ENCODE data around the gene DTNB.

The DTNB gene

GRCh38 chr2:25380586-25381375 is 292.6 kb downstream of the DTNB start:
- H3K4me3 ChIP-seq (replicated peaks in 1 of 2; ENCODE audit: low read depth in 2 of 2, low read length in 2 of 2) = no peak overlapping the region
- DNase-seq (ENCODE audit: low read depth in 2 of 2) = no peak
- TF ChIP-seq CTCF (IDR thresholded peaks at IDR 0.05; ENCODE audit: low read depth, low read length) = no peak

DNA sequence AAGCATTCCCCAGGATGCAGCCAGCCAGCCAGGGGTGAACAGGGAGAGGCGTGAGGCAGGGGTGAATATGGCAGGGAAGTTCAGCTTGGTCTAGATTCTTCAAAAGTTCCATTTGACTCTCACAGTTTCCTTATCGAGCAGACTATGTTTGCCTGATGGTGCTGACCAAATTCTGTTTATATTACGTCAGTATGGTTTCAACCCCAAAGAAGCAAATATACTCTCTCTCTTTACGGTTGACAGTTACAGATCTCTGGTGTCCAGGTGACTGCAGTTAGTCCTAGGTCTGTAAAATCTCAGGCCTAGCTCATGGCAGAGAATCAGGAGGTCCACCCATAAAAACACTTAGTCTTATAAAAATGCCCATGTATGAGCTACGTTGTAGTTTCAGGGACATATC is 293.4 kb downstream of the DTNB start:
- DNase-seq (ENCODE audit: low read depth in 2 of 2) = no peak
- no peak for TF ChIP-seq CTCF (IDR thresholded peaks at IDR 0.05; ENCODE audit: low read depth, low read length)
- no peak overlapping the region for H3K4me3 ChIP-seq (replicated peaks in 1 of 2; ENCODE audit: low read depth in 2 of 2, low read length in 2 of 2)

GRCh38 chr2:25379535-25379934 is 293.8 kb downstream of the DTNB start:
- no peak for TF ChIP-seq CTCF (IDR thresholded peaks at IDR 0.05; ENCODE audit: low read depth, low read length)
- no peak for DNase-seq (ENCODE audit: low read depth in 2 of 2)
- no peak overlapping the region for H3K4me3 ChIP-seq (replicated peaks in 1 of 2; ENCODE audit: low read depth in 2 of 2, low read length in 2 of 2)

DNA sequence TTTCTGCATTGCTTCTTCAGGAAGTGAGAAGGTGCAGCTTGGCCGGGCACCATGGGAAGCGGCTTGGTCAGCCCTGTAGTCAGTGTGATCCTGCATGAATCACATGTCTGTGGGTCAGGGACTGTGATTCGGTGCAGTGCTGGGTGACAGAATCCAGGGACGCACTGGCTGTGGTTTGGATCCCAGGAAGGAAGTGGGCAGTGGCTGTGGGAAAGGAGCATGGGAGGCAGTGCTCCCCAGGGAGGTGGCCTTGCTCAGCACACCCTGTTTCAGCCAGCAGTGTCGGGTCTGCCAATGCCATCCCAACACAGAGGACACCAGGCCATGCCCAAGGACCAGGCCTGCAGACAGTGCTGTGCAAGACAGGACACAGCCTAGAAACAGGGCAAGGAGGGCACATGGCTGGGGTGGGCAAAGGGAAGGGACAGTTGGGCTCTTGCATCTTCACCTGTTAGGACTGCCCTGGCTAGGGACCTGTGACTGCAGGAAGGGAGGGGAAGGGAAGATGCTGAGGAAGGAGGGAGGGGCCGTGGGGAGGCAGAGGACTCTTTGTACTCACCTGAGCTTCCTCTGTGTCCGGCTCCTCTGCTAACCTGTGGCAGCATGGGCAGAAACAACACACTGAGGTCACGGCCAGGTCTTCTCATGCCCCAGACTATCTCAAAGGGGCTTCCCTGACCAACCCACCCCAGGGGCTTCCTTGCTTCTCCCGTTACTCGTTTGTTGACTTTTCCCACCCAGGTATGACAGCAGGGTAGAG is 294.5 kb downstream of the DTNB start:
- TF ChIP-seq CTCF (IDR thresholded peaks at IDR 0.05; ENCODE audit: low read depth, low read length) = no peak
- DNase-seq (ENCODE audit: low read depth in 2 of 2) = peak in 1 of 2 donors; percentile 3
- no peak overlapping the region for H3K4me3 ChIP-seq (replicated peaks in 1 of 2; ENCODE audit: low read depth in 2 of 2, low read length in 2 of 2)

- no peak overlapping the region for H3K4me3 ChIP-seq (replicated peaks in 1 of 2; ENCODE audit: low read depth in 2 of 2, low read length in 2 of 2)
- TF ChIP-seq CTCF (IDR thresholded peaks at IDR 0.05; ENCODE audit: low read depth, low read length) = no peak
- DNase-seq (ENCODE audit: low read depth in 2 of 2) = no peak
These were observed 295.5 kb downstream of the DTNB start for GRCh38 chr2:25377822-25378421.

DNA sequence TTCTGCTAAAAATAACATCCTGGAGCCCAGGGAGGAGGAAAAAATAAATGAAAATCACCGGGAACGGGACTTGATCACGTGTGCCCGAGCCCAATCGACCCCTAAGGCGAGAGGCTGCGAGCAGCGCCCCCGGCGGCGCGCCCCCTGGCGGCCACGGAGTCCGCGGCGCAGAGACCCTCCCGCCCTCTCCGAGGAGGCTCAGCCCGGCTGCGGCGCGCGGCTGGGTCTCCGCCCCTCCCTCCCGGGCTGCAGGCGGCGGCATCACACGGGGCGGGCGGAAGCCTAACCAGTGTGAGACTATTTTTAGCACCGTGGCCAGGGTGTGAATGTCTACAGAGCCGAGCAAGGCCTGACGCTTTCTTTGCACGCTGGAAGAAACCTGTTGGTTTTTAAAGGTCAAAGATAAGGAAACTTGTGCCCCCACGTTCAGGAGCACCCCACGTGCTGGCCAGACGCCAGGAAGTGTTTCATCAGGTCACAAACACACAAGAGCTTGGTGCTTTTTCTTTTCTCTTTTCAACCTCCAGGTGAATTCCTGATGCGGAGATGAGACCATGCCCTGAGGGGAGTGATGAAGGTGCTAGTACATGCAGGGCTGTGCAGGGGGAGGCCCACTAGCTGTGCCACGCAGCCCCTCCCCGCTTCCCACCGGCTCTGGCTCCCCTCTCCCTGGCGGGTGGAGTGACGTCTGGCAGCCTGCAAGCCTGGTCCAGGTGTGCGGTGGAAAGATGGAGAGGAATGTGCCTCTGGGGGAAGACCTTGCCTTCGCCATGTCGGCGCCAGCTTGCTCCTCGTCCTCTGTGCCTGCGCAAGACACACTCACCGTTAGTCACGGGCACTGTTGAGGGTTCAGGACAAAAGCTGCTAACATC is 296.4 kb downstream of the DTNB start:
- peak overlapping the region; percentile 22 to 30 for H3K4me3 ChIP-seq (replicated peaks in 1 of 2; ENCODE audit: low read depth in 2 of 2, low read length in 2 of 2)
- DNase-seq (ENCODE audit: low read depth in 2 of 2) = peak; percentile 74 to 90
- TF ChIP-seq CTCF (IDR thresholded peaks at IDR 0.05; ENCODE audit: low read depth, low read length) = peak; percentile 42

All from cardiac fibroblast (primary cell).